Caco-2 (cell line): ENCODE results near the gene TMEM117. TPM values are rescaled to one million over a fixed set of nuclear protein-coding genes. Genes with fewer than 3 reads are reported as not detected.

Source experiments
- BruUV-seq: library from RNA; stranded (reverse); fragments of 400-500 nt; replicated peaks from 2 replicates; lab custom pipeline; 2021; lab: Mats Ljungman, UMichigan
- CTCF ChIA-PET: fragments of 300-600 bp; sonication (Branson Sonifier 250); formaldehyde crosslinking; loops from one replicate; lab custom pipeline; 2022; ENCODE audit warnings: antibody characterized with exemption; lab: Charles Lee
- POLR2A ChIA-PET: fragments of 300-600 bp; sonication (Branson Sonifier 250); formaldehyde crosslinking; loops from one replicate; lab custom pipeline; 2022; ENCODE audit warnings: antibody characterized with exemption; lab: Charles Lee
- DNase-seq, 2 experiments: peaks; one replicate each; pipeline versions ENCODE4 v3.0.0 to v3.0.0-alpha.2; 2020 to 2022
- H3K27me3 ChIP-seq: replicated peaks from 2 replicates; pipeline ENCODE4 v1.6.0; 2011; ENCODE audit warnings: low read length; ENCODE audit not compliant: control insufficient read depth, insufficient read depth
- H3K36me3 ChIP-seq: 2 replicates; pipeline ENCODE4 v1.5.1; 2011; ENCODE audit warnings: low read length; ENCODE audit not compliant: control insufficient read depth, insufficient read depth
- H3K4me1 ChIP-seq: fragments of 250-450 bp; sonication (Bioruptor Pico); 2 replicates; pipeline ENCODE4 v1.5.1; 2020; ENCODE audit warnings: mild to moderate bottlenecking
- H3K4me3 ChIP-seq: 2 replicates; pipeline ENCODE4 v1.5.1; 2011; ENCODE audit warnings: low read depth, mild to moderate bottlenecking, control low read depth, low read length
- H3K9me3 ChIP-seq: fragments of 250-450 bp; sonication (Bioruptor Pico); 2 replicates; pipeline ENCODE4 v1.5.1; 2020; ENCODE audit warnings: mild to moderate bottlenecking, moderate library complexity
- H3K27ac Mint-ChIP-seq: one replicate; pipeline ENCODE4 v1.8.0; 2022; ENCODE audit warnings: mixed read lengths; ENCODE audit not compliant: unreplicated experiment
- H3K27me3 Mint-ChIP-seq: one replicate; pipeline ENCODE4 v1.8.0; 2022; ENCODE audit warnings: mixed read lengths; ENCODE audit not compliant: insufficient read depth, unreplicated experiment
- H3K36me3 Mint-ChIP-seq: one replicate; pipeline ENCODE4 v1.8.0; 2022; ENCODE audit warnings: mild to moderate bottlenecking, mixed read lengths; ENCODE audit not compliant: insufficient read depth, unreplicated experiment
- H3K4me1 Mint-ChIP-seq: one replicate; pipeline ENCODE4 v1.8.0; 2022; ENCODE audit warnings: low read depth, mixed read lengths; ENCODE audit not compliant: unreplicated experiment
- H3K4me3 Mint-ChIP-seq: one replicate; pipeline ENCODE4 v1.8.0; 2022; ENCODE audit warnings: mild to moderate bottlenecking, moderate library complexity, mixed read lengths; ENCODE audit not compliant: unreplicated experiment
- H3K9me3 Mint-ChIP-seq: one replicate; pipeline ENCODE4 v1.8.0; 2022; ENCODE audit warnings: mixed read lengths; ENCODE audit not compliant: unreplicated experiment
- intact Hi-C: fragments of 100-400 bp; cut with micrococcal nuclease; formaldehyde crosslinking; loops from one replicate; pipeline ENCODE4 v1.10.0; 2022; ENCODE audit not compliant: unreplicated experiment
- total RNA-seq: library from RNA; stranded (reverse); gene quantifications from 2 replicates; pipeline ENCODE4 v1.2.3, GENCODE V29; 2022
- TF ChIP-seq, protein P1 (sequence below), 2 experiments: fragments of 200-600 bp in 1 of 2; IDR thresholded peaks; 1 replicate in 1 of 2; 2 replicates in 1 of 2; pipeline versions ENCODE4 v1.5.1 to v1.8.0; 2011 to 2022; ENCODE audit warnings: antibody characterized with exemption in 1 of 2, control low read depth in 1 of 2, inconsistent platforms in 1 of 2, low read depth in 1 of 2, low read length in 1 of 2, mild to moderate bottlenecking in 1 of 2, moderate library complexity in 1 of 2; ENCODE audit not compliant: insufficient read depth in 1 of 2, severe bottlenecking in 1 of 2, unreplicated experiment in 1 of 2

TMEM117 gene
- total RNA-seq, 1 experiment from 2014 or later: 34.1 TPM

DNA sequence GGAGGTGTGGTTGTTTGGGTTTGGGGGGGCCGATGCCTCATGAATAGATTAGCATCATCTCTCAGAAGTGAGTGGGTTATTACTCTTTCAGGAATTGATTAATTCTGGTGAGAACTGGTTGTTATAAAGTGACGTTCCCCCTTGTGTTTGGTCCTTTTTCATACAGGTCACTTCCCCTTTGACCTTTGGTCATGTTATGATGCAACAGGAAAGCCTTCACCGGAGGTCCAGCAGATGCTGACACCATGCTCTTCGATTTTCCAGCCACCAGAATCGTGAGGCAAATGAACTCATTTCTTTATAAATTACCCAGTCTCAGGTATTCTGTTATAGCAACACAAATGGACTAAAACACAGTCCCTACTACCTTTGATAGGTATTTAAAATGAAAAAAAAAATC, 600.9 kb downstream of the TMEM117 start:
- intact Hi-C loops: no loop called here
- H3K36me3 ChIP-seq: no peaks in the 10 kb centered on the region
- Mint-ChIP-seq H3K4me3 (no peak overlapping the region), H3K9me3 (no peaks in the 10 kb centered on the region), H3K27me3 (peaks cover 8% of the 10 kb centered on the region), H3K27ac (no peak overlapping the region), H3K36me3 (no peaks in the 10 kb centered on the region), H3K4me1 (no peaks in the 10 kb centered on the region)
- no TSS peak for BruUV-seq
- TF ChIP-seq, protein P1, sequence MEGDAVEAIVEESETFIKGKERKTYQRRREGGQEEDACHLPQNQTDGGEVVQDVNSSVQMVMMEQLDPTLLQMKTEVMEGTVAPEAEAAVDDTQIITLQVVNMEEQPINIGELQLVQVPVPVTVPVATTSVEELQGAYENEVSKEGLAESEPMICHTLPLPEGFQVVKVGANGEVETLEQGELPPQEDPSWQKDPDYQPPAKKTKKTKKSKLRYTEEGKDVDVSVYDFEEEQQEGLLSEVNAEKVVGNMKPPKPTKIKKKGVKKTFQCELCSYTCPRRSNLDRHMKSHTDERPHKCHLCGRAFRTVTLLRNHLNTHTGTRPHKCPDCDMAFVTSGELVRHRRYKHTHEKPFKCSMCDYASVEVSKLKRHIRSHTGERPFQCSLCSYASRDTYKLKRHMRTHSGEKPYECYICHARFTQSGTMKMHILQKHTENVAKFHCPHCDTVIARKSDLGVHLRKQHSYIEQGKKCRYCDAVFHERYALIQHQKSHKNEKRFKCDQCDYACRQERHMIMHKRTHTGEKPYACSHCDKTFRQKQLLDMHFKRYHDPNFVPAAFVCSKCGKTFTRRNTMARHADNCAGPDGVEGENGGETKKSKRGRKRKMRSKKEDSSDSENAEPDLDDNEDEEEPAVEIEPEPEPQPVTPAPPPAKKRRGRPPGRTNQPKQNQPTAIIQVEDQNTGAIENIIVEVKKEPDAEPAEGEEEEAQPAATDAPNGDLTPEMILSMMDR (IDR thresholded peaks at IDR 0.05; ENCODE audit: insufficient read depth in 1 of 2, low read depth in 1 of 2, low read length in 1 of 2, severe bottlenecking in 1 of 2, unreplicated experiment in 1 of 2): no peak
- CTCF ChIA-PET: no interaction called here
- no peaks in the 10 kb centered on the region for H3K27me3 ChIP-seq
- DNase-seq: no peak
- H3K4me3 ChIP-seq: no peak overlapping the region
- H3K9me3 ChIP-seq: no peaks in the 10 kb centered on the region
- POLR2A ChIA-PET: no interaction called here
- H3K4me1 ChIP-seq: no peaks in the 10 kb centered on the region

Other genes starting within 250 kb of the TMEM117 start
- 29.1 and 36.0 TPM in 2 replicates for gene PUS7L, start 77.3 kb upstream of the TMEM117 start, total RNA-seq
- 11.7 and 15.3 TPM in 2 replicates for gene IRAK4, start 77.1 kb upstream of the TMEM117 start, total RNA-seq
- 125 and 140 TPM in 2 replicates for gene TWF1, start 29.8 kb upstream of the TMEM117 start, total RNA-seq